ENCODE results near the gene SEMA4D. TPM values are rescaled to one million over a fixed set of nuclear protein-coding genes. Genes with fewer than 3 reads are reported as not detected.

Gene SEMA4D
- total RNA-seq, 4 donors from 2014 or later: 23.6 to 77.0 (median 41.3) TPM

GRCh38 chr9:89532478-89532877 is 34.6 kb upstream of the SEMA4D start:
- TF ChIP-seq CTCF (IDR thresholded peaks at IDR 0.05 in 4 of 5, conservative IDR thresholded peaks at IDR 0.05 in 1 of 5) (no peak), POLR2A (IDR thresholded peaks at IDR 0.05) (no peak)
- intact Hi-C loops (cut with DNase I; ENCODE audit: low total_unique reads) (no loop called here), in situ Hi-C loops (cut with MboI; ENCODE audit: low sequenced_read_pairs in 4 of 4) (loop anchor here in 1 of 4 donors (25.0 kb wide), 1 partner anchor 120 kb away; no protein-coding TSS in a partner anchor)
- no peak overlapping the region for H3K4me3 ChIP-seq
- DNase-seq: no peak
- no peaks in the 10 kb centered on the region for H3K4me1 ChIP-seq
- no peaks in the 10 kb centered on the region for H3K9me3 ChIP-seq
- H3K36me3 ChIP-seq: no peaks in the 10 kb centered on the region
- H3K27ac ChIP-seq: no peak overlapping the region
- no peak for ATAC-seq
- H3K27me3 ChIP-seq: no peaks in the 10 kb centered on the region

DNA sequence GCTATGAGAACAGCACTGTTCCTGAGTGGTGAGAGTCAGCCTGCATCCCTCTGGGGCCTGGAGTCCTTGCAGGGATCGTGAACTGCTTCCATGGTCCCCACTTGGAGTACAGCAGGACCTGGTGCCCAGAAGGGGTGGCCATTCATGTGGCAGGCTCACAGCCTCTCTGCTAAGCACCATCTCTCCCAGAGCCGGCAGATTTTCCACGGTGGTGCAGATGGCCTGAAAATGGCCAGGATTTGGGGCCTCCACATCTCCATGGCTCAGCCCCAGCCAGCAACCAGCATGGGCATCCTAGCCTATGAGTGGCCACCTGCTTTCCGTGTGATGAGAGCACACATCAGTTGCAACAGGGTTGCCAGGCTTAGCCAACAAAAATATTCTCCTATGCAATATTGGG is 33.9 kb upstream of the SEMA4D start:
- in situ Hi-C loops (cut with MboI; ENCODE audit: low sequenced_read_pairs in 4 of 4): loop anchor here in 1 of 4 donors (25.0 kb wide), 1 partner anchor 119 kb away; no protein-coding TSS in a partner anchor
- Histone ChIP-seq H3K27me3 (no peaks in the 10 kb centered on the region), H3K4me1 (no peaks in the 10 kb centered on the region), H3K27ac (no peak overlapping the region), H3K4me3 (no peak overlapping the region), H3K9me3 (no peaks in the 10 kb centered on the region), H3K36me3 (no peaks in the 10 kb centered on the region)
- intact Hi-C loops (cut with DNase I; ENCODE audit: low total_unique reads): no loop called here
- no peak for DNase-seq
- no peak for TF ChIP-seq CTCF (IDR thresholded peaks at IDR 0.05 in 4 of 5, conservative IDR thresholded peaks at IDR 0.05 in 1 of 5)
- TF ChIP-seq POLR2A (IDR thresholded peaks at IDR 0.05): no peak
- no peak for ATAC-seq

GRCh38 chr9:89530726-89531125 is 32.8 kb upstream of the SEMA4D start:
- Histone ChIP-seq H3K27ac (no peak overlapping the region), H3K4me1 (no peaks in the 10 kb centered on the region), H3K4me3 (no peak overlapping the region), H3K36me3 (no peaks in the 10 kb centered on the region), H3K27me3 (no peaks in the 10 kb centered on the region), H3K9me3 (no peaks in the 10 kb centered on the region)
- in situ Hi-C loops (cut with MboI; ENCODE audit: low sequenced_read_pairs in 4 of 4): loop anchor here in 1 of 4 donors (25.0 kb wide), 1 partner anchor 118 kb away; no protein-coding TSS in a partner anchor
- ATAC-seq: no peak
- TF ChIP-seq CTCF (IDR thresholded peaks at IDR 0.05 in 4 of 5, conservative IDR thresholded peaks at IDR 0.05 in 1 of 5) (no peak), POLR2A (IDR thresholded peaks at IDR 0.05) (no peak)
- intact Hi-C loops (cut with DNase I; ENCODE audit: low total_unique reads): no loop called here
- no peak for DNase-seq

DNA sequence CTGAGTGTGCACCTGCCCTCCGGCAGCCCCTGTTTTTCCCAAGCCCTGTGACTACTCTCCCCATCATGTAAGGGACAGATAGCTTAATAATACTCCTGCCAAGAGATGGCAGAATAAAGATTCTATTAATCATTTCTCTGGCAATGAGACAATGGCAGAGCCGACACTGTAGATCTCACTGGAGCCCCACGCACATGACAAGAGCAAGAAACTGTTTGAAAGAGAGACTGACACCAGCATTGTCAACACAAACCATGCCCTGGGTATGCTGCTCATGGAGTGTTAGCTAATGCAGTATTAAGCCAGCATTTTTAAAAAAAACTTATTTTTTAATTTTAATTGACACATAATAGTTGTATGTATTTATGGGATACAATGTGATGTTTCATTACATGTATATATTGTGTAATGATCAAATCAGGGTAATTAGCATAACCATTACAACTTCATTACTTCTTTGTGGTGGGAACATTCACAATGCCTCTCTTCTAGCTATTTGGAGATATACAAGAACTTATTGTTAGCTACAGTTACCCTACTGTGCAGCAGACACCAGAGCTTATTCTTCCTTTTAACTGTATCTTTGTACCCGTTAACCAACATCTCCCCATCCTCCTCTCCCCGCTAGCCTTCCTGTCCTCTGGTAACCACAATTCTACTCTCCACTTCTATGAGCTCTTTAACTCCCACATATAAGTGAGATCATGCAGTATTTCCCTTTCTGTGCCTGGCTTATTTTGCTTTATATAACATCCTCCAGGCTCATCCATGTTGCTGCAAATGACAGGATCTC is 31.5 kb upstream of the SEMA4D start:
- Histone ChIP-seq H3K36me3 (no peaks in the 10 kb centered on the region), H3K27me3 (no peaks in the 10 kb centered on the region), H3K9me3 (no peaks in the 10 kb centered on the region), H3K4me3 (no peak overlapping the region), H3K4me1 (no peaks in the 10 kb centered on the region), H3K27ac (no peak overlapping the region)
- TF ChIP-seq POLR2A (IDR thresholded peaks at IDR 0.05) (no peak), CTCF (IDR thresholded peaks at IDR 0.05 in 4 of 5, conservative IDR thresholded peaks at IDR 0.05 in 1 of 5) (no peak)
- DNase-seq (no peak), ATAC-seq (no peak)
- in situ Hi-C loops (cut with MboI; ENCODE audit: low sequenced_read_pairs in 4 of 4): loop anchor here in 1 of 4 donors (25.0 kb wide), 1 partner anchor 117 kb away; no protein-coding TSS in a partner anchor
- intact Hi-C loops (cut with DNase I; ENCODE audit: low total_unique reads): no loop called here

Data from gastrocnemius medialis (tissue), 4 donors.